ENCODE data around the gene SHB. TPM values are rescaled to one million over a fixed set of nuclear protein-coding genes. Genes with fewer than 3 reads are reported as not detected.
"Not testable (repeated sequence)": the region's sequence is repeated elsewhere in the genome, so short reads cannot be mapped to it uniquely, and the experiment has no call there.

Gene SHB
- polyA plus RNA-seq, 1 donor: 9.1 TPM

DNA sequence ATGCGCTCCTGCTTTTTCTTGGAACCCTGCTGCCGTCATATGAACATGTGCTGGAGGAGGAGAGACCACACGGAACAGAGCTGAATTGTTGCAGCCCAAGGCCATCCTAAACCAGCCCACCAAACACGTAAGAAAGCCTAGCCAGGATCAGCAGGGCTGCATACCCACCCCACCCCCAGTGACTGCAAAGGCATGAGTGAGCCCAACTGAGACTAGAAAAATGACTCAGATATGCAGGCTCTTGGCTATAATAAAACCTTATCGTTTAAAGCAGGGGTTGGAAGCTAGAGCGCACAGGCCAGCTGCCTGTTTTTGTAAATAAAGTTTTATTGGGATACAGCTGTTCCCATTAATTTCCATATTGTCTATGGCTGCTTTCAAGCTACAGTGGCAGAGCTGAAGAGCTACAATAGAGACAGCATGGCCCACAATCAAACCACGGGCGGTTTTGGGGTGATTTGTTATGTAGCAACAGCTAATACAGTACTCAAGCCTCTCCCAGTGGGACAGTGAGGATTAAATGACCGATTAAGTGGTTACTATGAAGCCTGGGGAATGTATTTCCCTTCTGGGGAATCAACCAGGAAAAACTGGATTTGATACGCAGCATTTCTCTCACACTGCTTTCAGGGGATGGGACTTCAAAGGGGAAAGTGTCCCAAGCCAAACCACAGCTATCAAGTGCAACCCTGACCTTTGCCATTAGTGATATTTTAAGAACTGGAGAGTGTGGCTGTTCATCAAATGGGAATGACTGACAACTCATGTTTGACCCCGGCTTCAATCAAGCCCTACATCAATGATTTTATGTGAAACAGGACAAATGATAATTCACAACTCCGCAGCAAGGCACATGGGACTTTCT, 6.3 kb downstream of the SHB start:
- no peak for DNase-seq

DNA sequence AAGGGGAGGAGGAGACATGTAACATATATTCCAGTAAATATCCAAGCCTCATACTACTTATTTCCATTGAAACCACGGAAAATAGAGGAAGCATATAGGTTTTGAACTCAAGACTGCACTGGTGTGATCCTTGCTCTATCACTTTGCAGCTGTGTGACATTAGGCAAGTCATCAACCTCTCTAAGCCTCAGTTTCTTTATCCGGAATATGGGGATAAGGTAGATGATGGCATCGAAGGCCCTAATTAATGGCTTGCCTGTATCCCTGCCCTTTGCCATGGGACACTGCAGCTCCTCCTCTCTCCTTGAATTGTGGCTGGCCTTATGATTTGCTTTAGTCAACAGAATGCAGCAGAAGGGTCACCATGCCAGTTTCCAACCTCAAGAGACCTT, 6.9 kb downstream of the SHB start:
- DNase-seq: no peak

DNA sequence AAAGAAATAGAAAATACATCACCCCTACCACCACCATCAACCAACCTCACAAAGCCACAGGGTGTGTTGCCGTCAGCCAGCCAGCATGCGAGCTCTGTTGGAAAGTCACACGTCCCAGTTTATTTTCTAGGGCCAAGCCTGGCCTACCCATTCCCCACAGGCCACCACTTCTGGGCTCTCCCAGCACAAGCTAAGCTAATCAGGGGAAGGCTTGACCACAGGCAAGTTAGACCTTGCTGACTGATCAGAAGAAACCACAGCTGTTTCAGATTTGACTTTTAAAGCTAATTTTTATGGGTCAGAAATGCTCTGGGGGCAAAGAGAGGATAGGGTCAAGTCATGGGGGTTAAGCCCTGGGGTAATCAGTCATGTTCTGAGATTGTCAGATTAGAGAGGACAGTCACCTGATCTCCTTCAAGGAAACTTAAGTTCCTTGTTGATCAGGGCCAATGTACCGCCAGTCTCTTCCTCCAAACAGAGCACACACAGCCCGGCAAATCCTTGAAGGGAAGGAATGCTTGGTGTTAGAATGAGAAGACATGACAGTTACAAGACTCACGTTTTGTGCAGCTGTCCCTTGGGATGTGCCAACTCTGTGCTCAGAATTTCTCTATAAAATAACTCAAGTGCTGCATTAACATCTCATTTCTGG, 7.6 kb downstream of the SHB start:
- DNase-seq: no peak

GRCh38 chr9:38060681-38061080, 8.3 kb downstream of the SHB start:
- DNase-seq: no peak

DNA sequence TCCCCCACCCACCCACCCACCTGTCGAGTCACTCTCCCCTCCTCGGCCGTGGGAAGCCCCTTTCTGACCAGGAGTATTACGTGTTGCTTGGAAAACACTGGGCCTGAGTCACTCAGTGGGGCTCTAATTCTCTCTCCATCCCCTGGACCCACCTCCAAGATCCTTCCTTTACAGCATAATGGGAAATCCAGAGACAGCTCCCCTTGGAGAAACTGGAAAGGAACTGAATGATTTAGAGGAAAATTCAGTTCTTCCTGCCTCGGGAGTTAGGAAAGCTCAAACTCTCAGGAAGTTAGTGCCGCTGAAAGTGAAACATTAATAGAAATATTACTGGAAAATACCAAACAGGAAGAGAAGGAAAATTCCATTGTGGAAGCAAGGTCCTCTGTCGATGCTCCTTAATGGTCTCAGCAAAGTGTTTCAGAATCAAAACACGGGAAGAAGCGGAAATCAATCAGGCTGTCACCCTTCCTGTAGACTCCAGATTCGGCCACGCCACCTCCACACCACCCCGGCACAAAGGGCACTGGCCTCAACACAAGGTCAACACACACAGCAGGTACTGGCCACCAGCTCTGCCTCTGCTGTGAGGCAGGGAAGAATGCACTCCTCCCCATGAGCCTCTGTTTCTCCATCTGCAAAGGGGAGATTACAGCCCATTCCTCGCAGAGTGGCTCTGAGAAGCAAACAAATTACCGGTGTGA, 9.6 kb downstream of the SHB start:
- DNase-seq: no peak

GRCh38 chr9:38058452-38059232, 10.4 kb downstream of the SHB start:
- DNase-seq: no peak

DNA sequence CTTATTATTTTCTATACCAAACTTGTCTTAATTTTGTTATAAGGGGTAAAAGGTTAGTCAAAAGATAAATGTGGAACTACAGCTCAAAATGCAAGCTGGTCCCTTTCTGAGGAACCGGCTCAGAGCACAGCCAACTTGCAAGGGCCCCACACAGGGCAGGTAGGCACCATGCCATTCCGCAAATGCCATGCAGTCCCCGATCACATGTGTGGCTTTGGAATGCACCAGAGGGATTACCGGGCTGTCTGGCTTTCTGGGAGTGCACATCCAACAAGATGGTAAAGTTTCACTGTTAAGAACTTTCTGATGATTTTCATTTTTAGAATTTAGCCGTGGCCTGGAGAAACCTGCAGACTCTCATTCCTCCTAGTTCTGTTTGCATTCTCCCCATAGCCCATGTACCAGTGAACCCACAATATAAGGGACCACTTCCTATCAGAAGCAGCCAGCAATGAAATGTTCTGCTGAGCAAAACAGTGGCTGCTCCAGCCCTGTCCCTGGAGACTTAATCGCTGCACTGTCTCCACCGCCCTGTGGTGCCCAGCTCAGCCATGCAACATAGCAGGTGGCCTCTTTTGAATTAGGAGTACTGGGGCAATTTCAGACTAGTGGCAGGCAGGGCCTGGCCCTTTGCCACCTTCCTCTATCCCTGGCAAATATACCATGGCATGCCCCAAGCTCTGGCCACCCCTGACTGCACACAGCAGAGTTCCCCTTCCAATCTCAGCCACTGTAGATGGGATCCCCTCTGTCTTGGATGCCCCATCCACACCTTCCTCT, 11.4 kb downstream of the SHB start:
- no peak for DNase-seq

GRCh38 chr9:38054653-38055052, 14.4 kb downstream of the SHB start:
- no peak for DNase-seq

DNA sequence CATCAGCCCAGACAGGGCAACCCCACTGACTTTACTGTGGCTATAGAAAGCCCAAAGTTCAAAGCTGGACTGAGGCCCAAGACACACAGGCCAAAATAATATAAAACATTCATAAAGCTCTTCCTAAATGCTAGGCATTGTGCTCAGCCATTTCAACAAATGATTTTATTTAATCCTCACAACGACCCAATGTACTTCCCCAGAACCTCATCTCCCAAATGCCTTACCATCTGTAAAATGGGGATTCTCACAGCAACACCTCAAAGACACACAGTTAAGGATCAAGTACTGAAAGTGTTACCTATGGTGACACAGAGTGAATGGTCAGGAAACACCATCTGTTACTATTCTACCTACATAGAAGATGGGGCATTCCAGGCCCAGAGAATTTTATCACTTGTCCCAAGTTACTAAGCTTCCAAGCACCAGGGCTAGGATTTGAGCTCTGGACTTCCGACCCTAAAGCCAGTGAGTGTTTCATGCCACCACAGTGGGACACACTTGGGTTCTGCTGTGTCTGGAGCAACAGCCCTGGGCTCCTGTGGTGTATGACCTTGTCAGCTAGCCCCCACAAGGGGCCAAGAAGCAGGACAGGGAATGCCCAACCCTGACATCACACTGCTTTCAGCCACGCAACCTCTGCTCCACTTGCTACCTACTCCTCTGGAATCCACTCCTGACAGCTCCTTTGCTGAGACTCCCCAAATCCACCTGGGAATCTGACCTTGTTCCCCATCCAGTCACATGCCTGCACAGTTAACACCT, 15.1 kb downstream of the SHB start:
- DNase-seq: no peak

DNA sequence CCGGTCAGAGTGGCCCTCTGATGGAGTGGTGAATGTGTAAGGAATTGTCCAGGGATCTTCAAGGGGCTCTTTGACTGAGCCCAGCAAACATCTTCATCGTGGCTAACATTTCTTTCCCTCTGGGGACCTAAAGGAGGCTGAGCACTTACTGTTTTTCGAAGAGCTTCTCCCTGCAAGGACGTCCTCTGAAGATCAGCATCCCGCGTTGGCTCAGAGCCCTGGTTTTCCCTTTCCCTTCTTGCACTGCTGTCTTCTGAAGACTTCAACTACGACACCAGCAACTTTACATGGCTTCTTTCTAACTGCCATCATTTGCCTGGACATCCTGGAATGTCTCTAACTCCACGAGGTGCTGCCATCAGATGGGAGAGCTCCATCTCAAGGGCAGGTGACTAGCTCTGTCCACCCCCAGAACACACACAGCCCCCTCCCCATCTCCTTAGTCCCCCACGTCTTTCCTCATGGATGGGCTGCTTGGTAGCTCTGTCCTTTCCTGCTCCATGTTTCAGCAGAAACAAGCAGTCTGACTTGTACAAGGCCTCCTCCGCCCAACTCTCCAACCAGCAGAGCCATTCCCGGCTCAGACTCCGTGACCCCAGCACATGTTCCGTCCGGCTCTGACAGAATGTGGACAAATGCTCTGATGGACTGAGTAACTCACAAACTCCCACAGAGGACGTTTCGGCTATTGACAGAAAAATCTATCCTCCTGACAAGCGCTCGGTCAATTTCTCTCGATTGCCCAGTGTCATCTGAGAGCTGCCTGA, 17.1 kb downstream of the SHB start:
- DNase-seq: no peak

GRCh38 chr9:38048316-38048969, 20.6 kb downstream of the SHB start:
- DNase-seq: no peak

- DNase-seq: no peak
These were observed 21.5 kb downstream of the SHB start for GRCh38 chr9:38047301-38048251.

GRCh38 chr9:38046661-38047300, 22.2 kb downstream of the SHB start:
- DNase-seq: no peak

- not testable (repeated sequence) for DNase-seq
These were observed 23.1 kb downstream of the SHB start for GRCh38 chr9:38045939-38046338.

GRCh38 chr9:38044706-38045105, 24.3 kb downstream of the SHB start:
- no peak for DNase-seq

DNA sequence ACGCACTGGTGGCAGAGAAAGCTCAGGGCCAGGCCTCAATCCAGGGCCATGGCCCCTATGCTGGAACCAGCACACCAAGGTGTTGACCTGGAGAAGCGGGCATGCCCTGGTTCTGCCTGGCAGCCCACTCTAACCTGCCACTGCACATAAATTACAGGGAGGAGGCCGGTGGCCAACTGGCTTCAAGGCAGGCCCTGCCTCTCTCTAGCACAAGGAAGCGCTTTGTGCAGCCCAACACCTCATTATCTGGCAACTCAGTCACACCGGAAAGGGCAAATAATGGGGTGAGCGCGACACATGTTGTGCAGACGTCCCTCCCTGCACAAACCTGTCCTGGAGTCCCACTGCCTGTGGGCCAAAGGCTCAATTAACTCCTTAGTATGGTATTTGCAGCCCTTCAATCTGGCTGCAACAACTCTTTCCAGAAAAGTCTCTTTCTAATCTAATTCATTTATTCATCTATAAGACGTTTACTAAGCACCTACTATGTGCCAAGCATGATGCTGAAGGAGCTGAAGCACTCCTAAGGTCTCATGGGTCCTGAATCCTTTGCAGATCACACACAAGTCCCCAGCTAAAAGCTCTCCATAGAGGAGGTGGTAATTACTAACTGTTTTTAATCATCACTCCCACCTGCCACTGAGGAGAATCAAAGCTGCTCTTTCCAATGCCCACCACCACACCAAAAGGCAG, 24.9 kb downstream of the SHB start:
- no peak for DNase-seq

- DNase-seq: no peak
These were observed 26.2 kb downstream of the SHB start for GRCh38 chr9:38042626-38043357.
